ENCODE data around the gene SNAI1. TPM values are rescaled to one million over a fixed set of nuclear protein-coding genes. Genes with fewer than 3 reads are reported as not detected.

Gene SNAI1
- total RNA-seq, 2 experiments from 2014 or later: 1.7 to 2.5 TPM

- intact Hi-C loops (cut with DNase I, micrococcal nuclease): no loop called here
- TF ChIP-seq, protein P1, sequence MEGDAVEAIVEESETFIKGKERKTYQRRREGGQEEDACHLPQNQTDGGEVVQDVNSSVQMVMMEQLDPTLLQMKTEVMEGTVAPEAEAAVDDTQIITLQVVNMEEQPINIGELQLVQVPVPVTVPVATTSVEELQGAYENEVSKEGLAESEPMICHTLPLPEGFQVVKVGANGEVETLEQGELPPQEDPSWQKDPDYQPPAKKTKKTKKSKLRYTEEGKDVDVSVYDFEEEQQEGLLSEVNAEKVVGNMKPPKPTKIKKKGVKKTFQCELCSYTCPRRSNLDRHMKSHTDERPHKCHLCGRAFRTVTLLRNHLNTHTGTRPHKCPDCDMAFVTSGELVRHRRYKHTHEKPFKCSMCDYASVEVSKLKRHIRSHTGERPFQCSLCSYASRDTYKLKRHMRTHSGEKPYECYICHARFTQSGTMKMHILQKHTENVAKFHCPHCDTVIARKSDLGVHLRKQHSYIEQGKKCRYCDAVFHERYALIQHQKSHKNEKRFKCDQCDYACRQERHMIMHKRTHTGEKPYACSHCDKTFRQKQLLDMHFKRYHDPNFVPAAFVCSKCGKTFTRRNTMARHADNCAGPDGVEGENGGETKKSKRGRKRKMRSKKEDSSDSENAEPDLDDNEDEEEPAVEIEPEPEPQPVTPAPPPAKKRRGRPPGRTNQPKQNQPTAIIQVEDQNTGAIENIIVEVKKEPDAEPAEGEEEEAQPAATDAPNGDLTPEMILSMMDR (IDR thresholded peaks at IDR 0.05): no peak
- no peak overlapping the region for H3K27ac Mint-ChIP-seq
- H3K4me1 ChIP-seq (ENCODE audit: insufficient read depth, low read length): no peaks in the 10 kb centered on the region
- H3K4me1 Mint-ChIP-seq (ENCODE audit: low read depth): peaks cover 6% of the 10 kb centered on the region
- H3K27me3 ChIP-seq (ENCODE audit: control insufficient read depth in 1 of 2, insufficient read depth in 2 of 2, low read length in 2 of 2): peaks cover under 1 to 5% of the 10 kb centered on the region in 2 experiments
- no peaks in the 10 kb centered on the region for H3K9me3 Mint-ChIP-seq
- no peak overlapping the region for H3K27ac ChIP-seq (ENCODE audit: low read depth in 1 of 2, low read length in 2 of 2)
- H3K36me3 ChIP-seq (ENCODE audit: insufficient read depth, low read length): no peaks in the 10 kb centered on the region
- no peaks in the 10 kb centered on the region for H3K9me3 ChIP-seq (ENCODE audit: control insufficient read depth in 1 of 2, insufficient read depth in 1 of 2, low read length in 2 of 2)
- H3K4me3 ChIP-seq (ENCODE audit: low read length): no peak overlapping the region
- ChIA-PET POLR2A (no interaction called here), CTCF (no interaction called here)
- no peaks in the 10 kb centered on the region for H3K36me3 Mint-ChIP-seq (ENCODE audit: low read depth)
- H3K27me3 Mint-ChIP-seq: peaks cover 11% of the 10 kb centered on the region
- DNase-seq (peak in 3 of 14 experiments; percentile 17 to 70 (median 57)), ATAC-seq (ENCODE audit: poor library complexity) (no peak)
- no peak overlapping the region for H3K4me3 Mint-ChIP-seq
Observed at GRCh38 chr20:50003253-50003656, 20.5 kb downstream of the SNAI1 start.

DNA sequence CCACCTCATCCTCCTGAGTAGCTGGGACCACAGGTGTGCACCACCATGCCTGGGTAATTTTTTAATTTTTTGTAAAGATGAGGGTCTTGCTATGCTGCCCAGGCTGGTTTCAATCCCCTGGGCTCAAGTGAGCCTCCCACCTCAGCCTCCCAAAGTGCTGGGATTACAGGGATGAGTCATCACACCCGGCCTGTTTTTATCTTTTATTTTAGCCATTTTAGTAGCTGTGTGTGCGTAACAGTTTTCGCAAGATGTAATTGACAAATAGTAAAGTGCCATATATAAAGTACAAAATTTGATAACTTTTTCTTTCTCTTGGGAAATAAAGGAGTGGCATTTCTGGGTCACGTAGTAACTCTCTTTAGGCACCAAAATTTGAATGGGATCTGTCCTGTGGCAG is 21.4 kb downstream of the SNAI1 start:
- intact Hi-C loops (cut with DNase I, micrococcal nuclease): no loop called here
- Histone ChIP-seq H3K4me1 (ENCODE audit: insufficient read depth, low read length) (no peaks in the 10 kb centered on the region), H3K27me3 (ENCODE audit: control insufficient read depth in 1 of 2, insufficient read depth in 2 of 2, low read length in 2 of 2) (peaks cover 4 to 5% of the 10 kb centered on the region in 2 experiments), H3K9me3 (ENCODE audit: control insufficient read depth in 1 of 2, insufficient read depth in 1 of 2, low read length in 2 of 2) (no peaks in the 10 kb centered on the region), H3K27ac (ENCODE audit: low read depth in 1 of 2, low read length in 2 of 2) (no peak overlapping the region), H3K4me3 (ENCODE audit: low read length) (no peak overlapping the region), H3K36me3 (ENCODE audit: insufficient read depth, low read length) (no peaks in the 10 kb centered on the region)
- ATAC-seq (ENCODE audit: poor library complexity) (no peak), DNase-seq (peak in 2 of 14 experiments; percentile 41 to 48)
- ChIA-PET CTCF (no interaction called here), POLR2A (no interaction called here)
- TF ChIP-seq, protein P1 (IDR thresholded peaks at IDR 0.05): no peak
- Mint-ChIP-seq H3K36me3 (ENCODE audit: low read depth) (no peaks in the 10 kb centered on the region), H3K9me3 (no peaks in the 10 kb centered on the region), H3K27ac (no peak overlapping the region), H3K4me1 (ENCODE audit: low read depth) (peaks cover 6% of the 10 kb centered on the region), H3K27me3 (peaks cover 11% of the 10 kb centered on the region), H3K4me3 (no peak overlapping the region)

GRCh38 chr20:50005471-50005981 is 22.7 kb downstream of the SNAI1 start:
- Mint-ChIP-seq H3K36me3 (ENCODE audit: low read depth) (no peaks in the 10 kb centered on the region), H3K27me3 (peaks cover 15% of the 10 kb centered on the region), H3K9me3 (no peaks in the 10 kb centered on the region), H3K4me1 (ENCODE audit: low read depth) (peaks cover 6% of the 10 kb centered on the region), H3K27ac (no peak overlapping the region), H3K4me3 (no peak overlapping the region)
- peak in 2 of 14 experiments; percentile 45 for DNase-seq
- no peak overlapping the region for H3K4me3 ChIP-seq (ENCODE audit: low read length)
- H3K27me3 ChIP-seq (ENCODE audit: control insufficient read depth in 1 of 2, insufficient read depth in 2 of 2, low read length in 2 of 2): peaks cover 4 to 7% of the 10 kb centered on the region in 2 experiments
- TF ChIP-seq, protein P1 (IDR thresholded peaks at IDR 0.05): no peak
- no peaks in the 10 kb centered on the region for H3K9me3 ChIP-seq (ENCODE audit: control insufficient read depth in 1 of 2, insufficient read depth in 1 of 2, low read length in 2 of 2)
- no peaks in the 10 kb centered on the region for H3K36me3 ChIP-seq (ENCODE audit: insufficient read depth, low read length)
- ATAC-seq (ENCODE audit: poor library complexity): no peak
- no peak overlapping the region for H3K27ac ChIP-seq (ENCODE audit: low read depth in 1 of 2, low read length in 2 of 2)
- H3K4me1 ChIP-seq (ENCODE audit: insufficient read depth, low read length): no peaks in the 10 kb centered on the region
- ChIA-PET POLR2A (no interaction called here), CTCF (no interaction called here)
- intact Hi-C loops (cut with DNase I, micrococcal nuclease): no loop called here
